GM12878 (cell line): ENCODE data around the gene CD180. TPM values are rescaled to one million over a fixed set of nuclear protein-coding genes. Genes with fewer than 3 reads are reported as not detected.

Experiments
- CBFB ChIP-seq: IDR thresholded peaks from 2 replicates; pipeline ENCODE4 v1.6.1; 2016; ENCODE audit warnings: antibody characterized with exemption, low read depth
- ETV6 ChIP-seq, 2 experiments: fragments of 450-650 bp in 1 of 2; IDR thresholded peaks in 1 of 2; conservative IDR thresholded peaks in 1 of 2; 2 replicates each; pipeline ENCODE4 v1.6.1; 2014; ENCODE audit warnings: antibody characterized with exemption in 1 of 2, borderline replicate concordance in 1 of 2, low read depth in 1 of 2, mild to moderate bottlenecking in 1 of 2, moderate library complexity in 1 of 2
- FOS ChIP-seq: IDR thresholded peaks from 3 replicates; pipeline ENCODE4 v1.6.1; 2011; ENCODE audit warnings: borderline replicate concordance; ENCODE audit not compliant: insufficient read length; ENCODE audit errors: extremely low read depth
- HDAC2 ChIP-seq: fragments of 200-600 bp; sonication (generic); IDR thresholded peaks from 2 replicates; pipeline ENCODE4 v1.6.1; 2017
- JUND ChIP-seq: IDR thresholded peaks from 2 replicates; pipeline ENCODE4 v1.6.1; 2012; ENCODE audit warnings: low read depth, mild to moderate bottlenecking, low read length, improper control_type of control experiment, moderate library complexity
- MYC ChIP-seq: IDR thresholded peaks from 2 replicates; pipeline ENCODE4 v1.6.1; 2011; ENCODE audit warnings: mild to moderate bottlenecking, low read length, moderate library complexity, inconsistent platforms; ENCODE audit not compliant: insufficient read depth, insufficient replicate concordance, insufficient read length, severe bottlenecking
- NFYB ChIP-seq: IDR thresholded peaks from 2 replicates; pipeline ENCODE4 v1.6.1; 2011; ENCODE audit warnings: low read depth, mild to moderate bottlenecking, low read length, improper control_type of control experiment, moderate library complexity; ENCODE audit not compliant: insufficient read depth
- POLR2AphosphoS2 ChIP-seq: IDR thresholded peaks from 2 replicates; pipeline ENCODE4 v1.6.1; 2011; ENCODE audit warnings: low read depth, mild to moderate bottlenecking, low read length, improper control_type of control experiment, moderate library complexity
- RBBP5 ChIP-seq: fragments of 200-600 bp; sonication (generic); conservative IDR thresholded peaks from 2 replicates; pipeline ENCODE4 v1.6.1; 2016
- REST ChIP-seq: IDR thresholded peaks from 2 replicates; pipeline ENCODE4 v1.6.1; 2012; ENCODE audit warnings: mild to moderate bottlenecking, low read depth, low read length
- SMAD5 ChIP-seq: IDR thresholded peaks from 2 replicates; pipeline ENCODE4 v1.6.1; 2016; ENCODE audit warnings: antibody characterized with exemption, low read depth
- SPI1 ChIP-seq: IDR thresholded peaks from 2 replicates; pipeline ENCODE4 v1.6.1; 2011; ENCODE audit warnings: low read depth, mild to moderate bottlenecking, low read length, moderate library complexity, borderline replicate concordance; ENCODE audit not compliant: insufficient read depth
- SUPT20H ChIP-seq: IDR thresholded peaks from 2 replicates; pipeline ENCODE4 v1.6.1; 2011; ENCODE audit warnings: low read depth, mild to moderate bottlenecking, low read length, moderate library complexity, borderline replicate concordance; ENCODE audit not compliant: control insufficient read depth
- TAF1 ChIP-seq: IDR thresholded peaks from 2 replicates; pipeline ENCODE4 v1.6.1; 2011; ENCODE audit warnings: mild to moderate bottlenecking, low read depth, low read length, borderline replicate concordance
- USF1 ChIP-seq: IDR thresholded peaks from 2 replicates; pipeline ENCODE4 v1.6.1; 2011; ENCODE audit warnings: borderline replicate concordance, low read depth, mild to moderate bottlenecking, moderate library complexity, mixed read lengths, low read length; ENCODE audit not compliant: insufficient read depth; ENCODE audit errors: extremely low read length
- ZBTB11 ChIP-seq: fragments of 450-650 bp; formaldehyde crosslinking; IDR thresholded peaks from 2 replicates; pipeline ENCODE4 v1.5.0; 2022; ENCODE audit warnings: mild to moderate bottlenecking, missing genetic modification characterization
- ZNF207 ChIP-seq: fragments of 450-650 bp; IDR thresholded peaks from 2 replicates; pipeline ENCODE4 v1.6.1; 2014; ENCODE audit warnings: antibody characterized with exemption, mild to moderate bottlenecking, borderline replicate concordance
- ZNF217 ChIP-seq: fragments of 450-650 bp; IDR thresholded peaks from 2 replicates; pipeline ENCODE4 v1.6.1; 2017; ENCODE audit warnings: antibody characterized with exemption, mild to moderate bottlenecking
- polyA plus RNA-seq, 11 experiments: library from polyadenylated mRNA; depleted of rRNA in 4 of 11; unstranded in 6 of 11; stranded (reverse) in 5 of 11; fragments of >200 nt; fragmentation: Nextera tagmentation in 4 of 11; fragmentation: Illumina TruSeq in 1 of 11; extraction: Ambion mirVana in 4 of 11; extraction: Trizol in 1 of 11; gene quantifications; 1 replicate in 1 of 11; 2 replicates in 10 of 11; pipeline versions ENCODE4 v1.2.1 to v1.2.3, GENCODE V29; 2011 to 2016; ENCODE audit warnings: inconsistent platforms in 2 of 11, missing spikeins in 2 of 11, low read depth in 1 of 11
- total RNA-seq, 4 experiments: library from RNA; depleted of rRNA in 3 of 4; stranded (reverse); fragments of >200 nt in 3 of 4; fragmentation: Illumina TruSeq in 1 of 4; extraction: Trizol in 1 of 4; gene quantifications; 2 replicates each; pipeline versions ENCODE4 v1.2.1 to v1.2.3, GENCODE V29; 2013 to 2021

The CD180 gene
- total and polyA plus RNA-seq, 10 of the 15 experiments (the other 5 are each of a cell fraction or from before 2014, with no cell fraction given), result 0.22 to 9.7 (median 2.9) TPM

- TF ChIP-seq REST (0 out of 2 replicates have a peak, but pooled peaks have one; percentile 15), POLR2AphosphoS2 (no peak), ZBTB11 (CRISPR knock-in tag) (no peak), CBFB (peak; percentile 99), SUPT20H (no peak), FOS (no peak), NFYB (0 out of 2 replicates have a peak, but pooled peaks have one; percentile 33), ZNF217 (peak; percentile 70; the same call in 1 of the 2 replicates), ETV6 (conservative IDR thresholded peaks at IDR 0.05 in 1 of 2, IDR thresholded peaks at IDR 0.05 in 1 of 2; ENCODE audit: borderline replicate concordance in 1 of 2, low read depth in 1 of 2) (peak in 1 of 2 experiments; percentile 84; a peak in 2 of 4 replicates), SMAD5 (no peak), RBBP5 (no peak), JUND (no peak), ZNF207 (no peak), MYC (no peak), HDAC2 (no peak), USF1 (no peak), TAF1 (peak; percentile 28; the same call in 1 of the 2 replicates), SPI1 (peak; percentile 28; the same call in 1 of the 2 replicates)
- TF ChIP-seq, all 136 proteins: peak for 54
These were observed 10.3 kb upstream of the CD180 start (continued) for GRCh38 chr5:67206929-67207328.
